Brain pericyte (primary cell): Measurements from ENCODE around the gene KCNQ2.
"Not testable (repeated sequence)": the region's sequence is repeated elsewhere in the genome, so short reads cannot be mapped to it uniquely, and the experiment has no call there.

Experiments used
- DNase-seq: peaks from one replicate; pipeline ENCODE4 v3.0.0-alpha.2; 2012; ENCODE audit warnings: low read depth, low spot score

Gene KCNQ2

GRCh38 chr20:63471981-63472831, at the start of gene KCNQ2:
KCNQ2 (minus strand) TSS chr20:63472655; CDS start chr20:63472463, 192 bp downstream.
- DNase-seq = no peak

GRCh38 chr20:63521602-63522001, 49.1 kb upstream of the KCNQ2 start:
- no peak for DNase-seq

GRCh38 chr20:63520934-63521601, 48.6 kb upstream of the KCNQ2 start:
- DNase-seq = no peak

- DNase-seq = no peak
Observed at GRCh38 chr20:63520504-63520933, 48.1 kb upstream of the KCNQ2 start, which contains the start of gene PPDPF. PPDPF (plus strand) TSS chr20:63520765; CDS start chr20:63521309, 544 bp downstream.

GRCh38 chr20:63519668-63520503, 47.4 kb upstream of the KCNQ2 start:
- DNase-seq = no peak

- DNase-seq = no peak
Observed at GRCh38 chr20:63518946-63519667, 46.7 kb upstream of the KCNQ2 start.

GRCh38 chr20:63518351-63518861, 46.0 kb upstream of the KCNQ2 start:
- no peak for DNase-seq

- no peak for DNase-seq
Observed at GRCh38 chr20:63517376-63518309, 45.2 kb upstream of the KCNQ2 start.

GRCh38 chr20:63514520-63514919, 42.1 kb upstream of the KCNQ2 start:
- DNase-seq = not testable (repeated sequence)

GRCh38 chr20:63513207-63513606, 40.8 kb upstream of the KCNQ2 start:
- no peak for DNase-seq

- DNase-seq = no peak
Observed at GRCh38 chr20:63509088-63509564, 36.7 kb upstream of the KCNQ2 start.

GRCh38 chr20:63508072-63508768, 35.8 kb upstream of the KCNQ2 start:
- DNase-seq = no peak

GRCh38 chr20:63507083-63507743, 34.8 kb upstream of the KCNQ2 start:
- no peak for DNase-seq

- no peak for DNase-seq
Observed at GRCh38 chr20:63505723-63506122, 33.3 kb upstream of the KCNQ2 start.

- no peak for DNase-seq
Observed at GRCh38 chr20:63505281-63505680, 32.8 kb upstream of the KCNQ2 start.

- no peak for DNase-seq
Observed at GRCh38 chr20:63504642-63505041, 32.2 kb upstream of the KCNQ2 start.

- DNase-seq = no peak
Observed at GRCh38 chr20:63503524-63503923, 31.1 kb upstream of the KCNQ2 start.

- DNase-seq = no peak
Observed at GRCh38 chr20:63502671-63503172, 30.3 kb upstream of the KCNQ2 start.
